Skin epidermis (tissue), 12 donors: Measurements from ENCODE around the gene RNU5D-1.

Experiments
- H3K27ac ChIP-seq, 21 experiments: fragments of 200-600 bp; sonication (generic) in 11 of 21; one replicate each; pipeline ENCODE4 v1.5.0; 2020; ENCODE audit warnings: mild to moderate bottlenecking in 3 of 21, inconsistent platforms in 2 of 21, moderate library complexity in 2 of 21
- H3K4me3 ChIP-seq, 7 experiments: fragments of 200-600 bp; sonication (generic) in 2 of 7; one replicate each; pipeline ENCODE4 v1.5.0; 2020; ENCODE audit warnings: inconsistent platforms in 2 of 7, mild to moderate bottlenecking in 2 of 7, moderate library complexity in 1 of 7

Gene RNU5D-1

GRCh38 chr1:44681905-44682882 is 48.8 kb downstream of the RNU5D-1 start:
- Histone ChIP-seq H3K4me3 (no peak overlapping the region), H3K27ac (no peak overlapping the region)
